ENCODE measurements around the gene FRMD8. TPM values are rescaled to one million over a fixed set of nuclear protein-coding genes. Genes with fewer than 3 reads are reported as not detected.

Gene FRMD8
- total RNA-seq, 4 donors from 2014 or later, result 19.9 to 31.5 (median 21.3) TPM

- Histone ChIP-seq H3K27me3 (peaks cover 5% of the 10 kb centered on the region), H3K4me3 (no peak overlapping the region), H3K9me3 (no peaks in the 10 kb centered on the region), H3K36me3 (peaks cover 3 to 65% of the 10 kb centered on the region in 2 donors), H3K27ac (no peak overlapping the region), H3K4me1 (peaks cover 0 to 30% (median 18%) of the 10 kb centered on the region in 3 donors)
- TF ChIP-seq POLR2AphosphoS5 (IDR thresholded peaks at IDR 0.05) (no peak), CTCF (IDR thresholded peaks at IDR 0.05) (no peak), EP300 (IDR thresholded peaks at IDR 0.05) (no peak), POLR2A (IDR thresholded peaks at IDR 0.05) (no peak)
- ATAC-seq, result no peak
- 50 to 90% methylated on average over 1 to 2 of the region's 2 CpGs for WGBS, 2 donors (ENCODE audit: low coverage in 1 of 2)
Measured at GRCh38 chr11:65351511-65351910, 34.9 kb upstream of the FRMD8 start.

- Histone ChIP-seq H3K27ac (no peak overlapping the region), H3K4me3 (no peak overlapping the region), H3K9me3 (no peaks in the 10 kb centered on the region), H3K36me3 (peaks cover 3 to 52% of the 10 kb centered on the region in 2 donors), H3K27me3 (peaks cover 11% of the 10 kb centered on the region), H3K4me1 (peaks cover 0 to 30% (median 18%) of the 10 kb centered on the region in 3 donors)
- no peak for ATAC-seq
- no peak for TF ChIP-seq EP300 (IDR thresholded peaks at IDR 0.05)
- TF ChIP-seq CTCF (IDR thresholded peaks at IDR 0.05), result peak in 1 of 4 experiments; percentile 7
- 47 to 58% methylated on average over 3 of the region's 3 CpGs for WGBS, 2 donors (ENCODE audit: low coverage in 1 of 2)
Measured at GRCh38 chr11:65352783-65353182, 33.7 kb upstream of the FRMD8 start.

- WGBS, 2 donors (ENCODE audit: low coverage in 1 of 2), result 72 to 73% methylated on average over 7 of the region's 7 CpGs
- peaks cover 3 to 46% of the 10 kb centered on the region in 2 donors for H3K36me3 ChIP-seq
- H3K9me3 ChIP-seq, result no peaks in the 10 kb centered on the region
- peaks cover 11% of the 10 kb centered on the region for H3K27me3 ChIP-seq
- peak overlapping the region in 1 of 2 donors; percentile 86 for H3K4me3 ChIP-seq
- peak overlapping the region in 2 of 4 donors; percentile 79 to 84 for H3K27ac ChIP-seq
- TF ChIP-seq POLR2AphosphoS5 (IDR thresholded peaks at IDR 0.05) (no peak), POLR2A (IDR thresholded peaks at IDR 0.05) (no peak), EP300 (IDR thresholded peaks at IDR 0.05) (no peak), CTCF (IDR thresholded peaks at IDR 0.05) (no peak)
- H3K4me1 ChIP-seq, result peaks cover 0 to 30% (median 18%) of the 10 kb centered on the region in 3 donors
- ATAC-seq, result no peak
Measured at GRCh38 chr11:65353376-65353775, 33.1 kb upstream of the FRMD8 start.

GRCh38 chr11:65353900-65354264, 32.6 kb upstream of the FRMD8 start:
- peaks cover 11% of the 10 kb centered on the region for H3K27me3 ChIP-seq
- TF ChIP-seq POLR2AphosphoS5 (IDR thresholded peaks at IDR 0.05) (peak; percentile 38), POLR2A (IDR thresholded peaks at IDR 0.05) (no peak)
- peaks cover 0 to 30% (median 18%) of the 10 kb centered on the region in 3 donors for H3K4me1 ChIP-seq
- H3K36me3 ChIP-seq, result peaks cover 3 to 41% of the 10 kb centered on the region in 2 donors
- ATAC-seq, result peak; percentile 1
- WGBS, 2 donors (ENCODE audit: low coverage in 1 of 2), result 2 to 5% methylated on average over 15 to 16 of the region's 16 CpGs
- no peaks in the 10 kb centered on the region for H3K9me3 ChIP-seq
- peak overlapping the region; percentile 41 to 86 for H3K4me3 ChIP-seq
- peak overlapping the region in 3 of 4 donors; percentile 75 to 84 (median 79) for H3K27ac ChIP-seq

GRCh38 chr11:65354265-65355012, 32.0 kb upstream of the FRMD8 start, which contains the start of gene TIGD3:
Gene TIGD3, plus strand, starts transcription at chr11:65354751. Its CDS starts 1,058 bp downstream, at chr11:65355809.
- peak; percentile 98 for ATAC-seq
- Histone ChIP-seq H3K9me3 (no peaks in the 10 kb centered on the region), H3K4me1 (peaks cover 0 to 30% (median 18%) of the 10 kb centered on the region in 3 donors), H3K36me3 (peaks cover 0 to 35% of the 10 kb centered on the region in 2 donors), H3K27ac (peak within 1 kb of the TSS in 3 of 4 donors; percentile 75 to 84 (median 79)), H3K4me3 (peak within 1 kb of the TSS; percentile 41 to 86), H3K27me3 (peaks cover 11% of the 10 kb centered on the region)
- 5% methylated on average over 6 of the region's 79 CpGs; no CpG with 5 or more reads in 1 of the 2 donors for WGBS, 2 donors (ENCODE audit: low coverage in 1 of 2)
- TF ChIP-seq POLR2AphosphoS5 (IDR thresholded peaks at IDR 0.05), result peak; percentile 14
- no peak for TF ChIP-seq EP300 (IDR thresholded peaks at IDR 0.05)
- peak in 1 of 4 experiments; percentile 28 for TF ChIP-seq CTCF (IDR thresholded peaks at IDR 0.05)
- TF ChIP-seq POLR2A (IDR thresholded peaks at IDR 0.05), result peak; percentile 67 to 71
